Astrocyte (in vitro differentiated cells and primary cell): ENCODE measurements around the gene LRFN5. TPM values are rescaled to one million over a fixed set of nuclear protein-coding genes. Genes with fewer than 3 reads are reported as not detected.
"Not testable (repeated sequence)": the region's sequence is repeated elsewhere in the genome, so short reads cannot be mapped to it uniquely, and the experiment has no call there.

ENCODE experiments used
- DNase-seq: peaks from one replicate; pipeline ENCODE4 v3.0.0-alpha.2; 2010; ENCODE audit warnings: low read depth
- FAIRE-seq: peaks from 2 replicates; lab custom pipeline; 2011; peaks lifted over from hg19 to GRCh38; lab: Jason Lieb, UNC
- H2AFZ ChIP-seq: 2 replicates; pipeline ENCODE4 v1.6.0; 2012; ENCODE audit warnings: low read depth, low read length, inconsistent platforms
- H3K27ac ChIP-seq: 2 replicates; pipeline ENCODE4 v1.5.1; 2011; ENCODE audit warnings: low read depth, low read length, inconsistent platforms
- H3K27me3 ChIP-seq: 2 replicates; pipeline ENCODE4 v1.6.0; 2011; ENCODE audit warnings: low read length, inconsistent platforms; ENCODE audit not compliant: insufficient read depth
- H3K36me3 ChIP-seq: 2 replicates; pipeline ENCODE4 v1.5.1; 2011; ENCODE audit warnings: low read length, inconsistent platforms; ENCODE audit not compliant: insufficient read depth
- H3K4me1 ChIP-seq: 2 replicates; pipeline ENCODE4 v1.5.1; 2011; ENCODE audit warnings: low read length, inconsistent platforms; ENCODE audit not compliant: insufficient read depth
- H3K4me2 ChIP-seq: 2 replicates; pipeline ENCODE4 v1.6.0; 2012; ENCODE audit warnings: low read length, inconsistent platforms
- H3K4me3 ChIP-seq: 2 replicates; pipeline ENCODE4 v1.5.1; 2011; ENCODE audit warnings: low read depth, mild to moderate bottlenecking, low read length, inconsistent platforms; ENCODE audit not compliant: insufficient read depth
- H3K79me2 ChIP-seq: 2 replicates; pipeline ENCODE4 v1.6.0; 2012; ENCODE audit warnings: mild to moderate bottlenecking, low read length, inconsistent platforms; ENCODE audit not compliant: insufficient read depth
- H3K9ac ChIP-seq: 2 replicates; pipeline ENCODE4 v1.6.0; 2012; ENCODE audit warnings: mild to moderate bottlenecking, low read length, inconsistent platforms
- H3K9me3 ChIP-seq: 2 replicates; pipeline ENCODE4 v1.5.1; 2012; ENCODE audit warnings: low read depth, mild to moderate bottlenecking, low read length, inconsistent platforms; ENCODE audit not compliant: insufficient read depth
- H4K20me1 ChIP-seq: 2 replicates; pipeline ENCODE4 v1.6.0; 2012; ENCODE audit warnings: low read length, inconsistent platforms; ENCODE audit not compliant: insufficient read depth
- H3K27ac Mint-ChIP-seq: one replicate; pipeline ENCODE4 v1.8.0; 2021; ENCODE audit warnings: mild to moderate bottlenecking, mixed read lengths; ENCODE audit not compliant: unreplicated experiment
- H3K27me3 Mint-ChIP-seq: one replicate; pipeline ENCODE4 v1.8.0; 2021; ENCODE audit warnings: low read depth, mixed read lengths; ENCODE audit not compliant: unreplicated experiment
- H3K36me3 Mint-ChIP-seq: one replicate; pipeline ENCODE4 v1.8.0; 2021; ENCODE audit warnings: low read depth, mixed read lengths; ENCODE audit not compliant: unreplicated experiment
- H3K4me1 Mint-ChIP-seq: one replicate; pipeline ENCODE4 v1.8.0; 2021; ENCODE audit warnings: low read depth, mixed read lengths; ENCODE audit not compliant: unreplicated experiment
- H3K4me3 Mint-ChIP-seq: one replicate; pipeline ENCODE4 v1.8.0; 2021; ENCODE audit warnings: mild to moderate bottlenecking, moderate library complexity, mixed read lengths; ENCODE audit not compliant: unreplicated experiment
- H3K9me3 Mint-ChIP-seq: one replicate; pipeline ENCODE4 v1.8.0; 2021; ENCODE audit warnings: mild to moderate bottlenecking, mixed read lengths; ENCODE audit not compliant: unreplicated experiment
- CTCF ChIP-seq: IDR thresholded peaks from 2 replicates; pipeline ENCODE4 v1.5.1; 2011; ENCODE audit warnings: low read depth, mild to moderate bottlenecking, inconsistent platforms, low read length, moderate library complexity; ENCODE audit not compliant: insufficient read depth
- EZH2 ChIP-seq: IDR thresholded peaks from 2 replicates; pipeline ENCODE4 v1.6.1; 2012; ENCODE audit warnings: mild to moderate bottlenecking, low read length, inconsistent platforms; ENCODE audit not compliant: insufficient read depth
- total RNA-seq: library from RNA; stranded (reverse); gene quantifications from 2 replicates; pipeline ENCODE4 v1.2.1, GENCODE V29; 2021

LRFN5 gene
- total RNA-seq, 1 donor from 2014 or later, result 1.5 TPM

DNA sequence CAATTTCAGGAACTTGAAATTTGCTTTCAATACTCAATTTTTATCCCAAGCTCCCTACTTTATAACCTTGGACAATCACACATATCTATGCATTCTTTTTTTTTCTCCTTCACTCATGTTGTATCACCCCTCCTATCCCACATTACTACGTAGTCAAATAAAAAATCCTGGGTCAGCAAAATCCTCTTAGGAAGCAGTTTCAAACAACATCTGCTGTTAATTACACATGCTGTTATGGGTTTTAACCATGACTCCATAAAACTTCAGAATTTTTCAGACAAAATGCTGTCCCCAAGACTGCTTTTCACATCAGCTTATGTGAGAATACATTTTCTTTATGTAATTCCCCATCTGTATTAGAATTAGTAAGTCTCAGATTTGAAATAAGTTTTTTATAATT, 61.7 kb downstream of the LRFN5 start:
- H3K4me1 Mint-ChIP-seq, result peaks cover 3% of the 10 kb centered on the region
- FAIRE-seq, result no peak
- H3K36me3 Mint-ChIP-seq, result no peaks in the 10 kb centered on the region
- no peaks in the 10 kb centered on the region for H3K27me3 Mint-ChIP-seq
- no peaks in the 10 kb centered on the region for H3K9me3 ChIP-seq
- no peak overlapping the region for H3K4me3 ChIP-seq
- no peak overlapping the region for H3K4me2 ChIP-seq
- TF ChIP-seq CTCF (no peak), EZH2 (no peak)
- no peaks in the 10 kb centered on the region for H3K27me3 ChIP-seq
- H2AFZ ChIP-seq, result no peak overlapping the region
- no peaks in the 10 kb centered on the region for H3K9me3 Mint-ChIP-seq
- no peak overlapping the region for H3K4me3 Mint-ChIP-seq
- H3K9ac ChIP-seq, result no peak overlapping the region
- no peak overlapping the region for H3K27ac ChIP-seq
- no peaks in the 10 kb centered on the region for H3K4me1 ChIP-seq
- no peaks in the 10 kb centered on the region for H4K20me1 ChIP-seq
- H3K36me3 ChIP-seq, result no peaks in the 10 kb centered on the region
- H3K79me2 ChIP-seq, result no peaks in the 10 kb centered on the region
- peak; percentile 21 for DNase-seq
- H3K27ac Mint-ChIP-seq, result no peak overlapping the region

DNA sequence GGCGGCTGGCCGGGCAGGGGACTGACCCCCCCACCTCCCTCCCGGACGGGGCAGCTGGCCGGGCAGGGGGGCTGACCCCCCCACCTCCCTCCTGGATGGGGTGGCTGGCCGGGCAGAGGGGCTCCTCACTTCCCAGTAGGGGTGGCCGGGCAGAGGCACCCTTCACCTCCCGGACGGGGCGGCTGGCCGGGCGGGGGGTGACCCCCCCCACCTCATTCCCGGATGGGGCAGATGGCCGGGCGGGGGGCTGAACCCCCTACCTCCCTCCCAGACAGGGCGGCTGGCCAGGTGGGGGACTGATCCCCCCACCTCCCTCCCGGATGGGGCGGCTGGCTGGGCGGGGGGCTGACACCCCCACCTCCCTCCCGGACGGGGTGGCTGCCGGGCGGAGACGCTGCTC, 66.9 kb downstream of the LRFN5 start:
- H3K4me2 ChIP-seq, H3K36me3 ChIP-seq, H3K9me3 ChIP-seq, H3K4me3 Mint-ChIP-seq, DNase-seq, H3K4me1 Mint-ChIP-seq, H3K79me2 ChIP-seq, H3K4me3 ChIP-seq, H3K9ac ChIP-seq, FAIRE-seq, H3K27me3 ChIP-seq, H3K9me3 Mint-ChIP-seq, H2AFZ ChIP-seq, H3K27ac ChIP-seq, H3K27ac Mint-ChIP-seq, H3K27me3 Mint-ChIP-seq, H3K36me3 Mint-ChIP-seq, H3K4me1 ChIP-seq, H4K20me1 ChIP-seq: not testable (repeated sequence)

GRCh38 chr14:41674511-41674971, 67.9 kb downstream of the LRFN5 start:
- not testable (repeated sequence) for H4K20me1 ChIP-seq, H3K27me3 Mint-ChIP-seq, H3K27ac ChIP-seq, H3K9me3 Mint-ChIP-seq, H3K4me3 ChIP-seq, H3K9me3 ChIP-seq, H3K4me3 Mint-ChIP-seq, FAIRE-seq, H3K4me1 Mint-ChIP-seq, H3K4me1 ChIP-seq, H3K4me2 ChIP-seq, DNase-seq, H3K36me3 Mint-ChIP-seq, H3K27ac Mint-ChIP-seq, H3K79me2 ChIP-seq, H3K36me3 ChIP-seq, H3K27me3 ChIP-seq, H2AFZ ChIP-seq, H3K9ac ChIP-seq

DNA sequence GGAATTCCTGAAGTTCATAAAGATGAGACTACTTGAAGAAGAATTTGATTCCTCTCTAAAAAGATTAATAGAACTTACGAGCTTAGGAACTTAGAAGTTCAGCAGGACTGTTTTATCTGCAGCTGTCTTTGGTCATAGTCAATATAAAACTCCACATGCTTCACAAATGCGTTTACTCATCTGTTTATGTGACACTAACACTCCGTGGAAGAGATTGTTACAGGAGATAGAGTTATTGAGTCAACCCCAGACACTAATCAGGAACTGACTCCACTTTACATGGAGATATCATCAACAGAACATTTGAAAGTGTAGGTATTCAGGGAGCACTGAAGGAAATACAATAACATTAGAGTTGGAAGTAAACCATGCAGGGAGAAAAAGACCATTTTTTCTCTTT, 92.8 kb downstream of the LRFN5 start:
- Histone ChIP-seq H4K20me1 (no peaks in the 10 kb centered on the region), H3K9ac (no peak overlapping the region), H3K4me2 (no peak overlapping the region), H2AFZ (no peak overlapping the region), H3K79me2 (no peaks in the 10 kb centered on the region), H3K4me1 (no peaks in the 10 kb centered on the region), H3K27ac (no peak overlapping the region), H3K27me3 (no peaks in the 10 kb centered on the region), H3K4me3 (no peak overlapping the region), H3K9me3 (no peaks in the 10 kb centered on the region), H3K36me3 (no peaks in the 10 kb centered on the region)
- Mint-ChIP-seq H3K9me3 (no peaks in the 10 kb centered on the region), H3K27ac (no peak overlapping the region), H3K27me3 (no peaks in the 10 kb centered on the region), H3K36me3 (no peaks in the 10 kb centered on the region), H3K4me3 (no peak overlapping the region), H3K4me1 (no peaks in the 10 kb centered on the region)
- DNase-seq (no peak), FAIRE-seq (no peak)
- no peak for TF ChIP-seq CTCF
- TF ChIP-seq EZH2, result no peak
